ENCODE measurements around the gene KREMEN1.

DNA sequence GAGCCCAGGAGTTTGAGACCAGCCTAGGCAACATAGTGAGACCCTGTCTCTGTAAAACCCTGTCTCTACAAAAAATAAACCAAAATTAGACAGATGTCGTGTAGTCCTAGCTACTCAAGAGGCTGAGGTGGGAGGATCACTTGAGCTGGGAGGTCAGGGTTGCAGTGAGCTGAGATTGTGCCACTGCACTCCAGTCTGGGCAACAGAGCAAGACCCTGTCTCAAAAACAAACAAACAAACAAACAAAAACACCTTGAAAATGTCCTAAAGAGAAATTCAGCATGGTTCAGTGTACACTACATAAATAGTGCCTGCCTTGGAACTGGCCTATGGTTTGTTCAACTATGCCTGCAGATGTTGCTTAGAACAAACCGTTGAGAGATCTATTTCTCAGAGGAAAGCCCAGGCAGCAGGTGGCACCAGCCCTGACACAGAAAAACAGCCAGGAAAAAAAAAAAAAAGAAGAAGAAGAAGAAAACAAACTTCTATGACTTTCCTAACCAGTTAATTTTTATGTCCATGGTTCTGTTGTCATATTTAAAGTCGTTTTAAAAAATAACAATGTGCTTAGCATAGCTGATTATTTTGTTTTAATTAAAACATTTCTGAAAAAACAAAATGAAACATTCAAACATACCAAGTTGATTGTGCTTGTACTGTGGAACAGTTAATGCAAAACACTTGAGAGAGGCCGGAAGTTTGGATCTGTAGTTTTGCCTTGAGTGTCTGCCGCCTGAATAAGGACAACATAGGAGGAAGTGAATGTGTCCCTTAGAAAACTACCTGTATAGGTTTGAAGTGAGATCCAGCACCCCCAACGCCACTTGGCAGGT, 5.4 kb downstream of the KREMEN1 start:
- no peak for TF ChIP-seq GATA3 (IDR thresholded peaks at IDR 0.05; ENCODE audit: low read depth, low read length)
- no peak for TF ChIP-seq GATA2 (IDR thresholded peaks at IDR 0.05; ENCODE audit: low read depth, low read length)

Data from SH-SY5Y (cell line).